Gastroesophageal sphincter (tissue), 3 donors: Measurements from ENCODE around the gene GRIA3.

Experiments used
- EP300 ChIP-seq: sonication (generic); formaldehyde crosslinking; IDR thresholded peaks from one replicate; pipeline ENCODE4 v1.6.1; 2017; ENCODE audit warnings: antibody characterized with exemption, mild to moderate bottlenecking
- POLR2A ChIP-seq, 2 donors: fragments of 450-650 bp; IDR thresholded peaks; one replicate each; pipeline ENCODE4 v1.6.1; 2017; ENCODE audit warnings: antibody characterized with exemption in 2 of 2, mild to moderate bottlenecking in 2 of 2, moderate library complexity in 1 of 2
- POLR2AphosphoS5 ChIP-seq: sonication (generic); formaldehyde crosslinking; IDR thresholded peaks from one replicate; pipeline ENCODE4 v1.6.1; 2017; ENCODE audit warnings: antibody characterized with exemption
- TF ChIP-seq, protein P1 (sequence below), 4 experiments: fragments of 200-600 bp in 2 of 4; fragments of 450-650 bp in 2 of 4; sonication (generic) in 1 of 4; IDR thresholded peaks; one replicate each; pipeline ENCODE4 v1.5.1; 2017 to 2019; ENCODE audit warnings: antibody characterized with exemption in 4 of 4, mild to moderate bottlenecking in 2 of 4, moderate library complexity in 2 of 4

DNA sequence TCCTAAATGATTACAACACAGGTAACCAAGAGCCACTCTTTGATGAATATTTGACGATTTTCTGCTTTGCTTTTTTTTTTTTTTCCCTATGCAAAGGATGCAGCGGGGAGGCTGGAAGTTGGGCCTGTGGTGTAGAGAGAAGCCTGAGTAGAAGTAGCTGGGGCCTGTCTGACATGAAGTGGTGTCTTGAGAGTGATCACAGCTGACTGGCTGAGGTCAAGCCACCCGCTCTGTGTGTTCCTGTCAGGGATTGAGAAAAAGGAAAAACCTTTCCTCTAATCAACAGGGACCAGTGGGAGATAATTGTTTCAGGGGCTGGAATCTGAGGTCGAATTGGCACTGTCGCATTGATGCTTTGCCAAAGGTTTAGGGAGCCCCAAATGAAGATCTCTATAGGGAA lies 258.7 kb downstream of the GRIA3 start:
- TF ChIP-seq, protein P1, sequence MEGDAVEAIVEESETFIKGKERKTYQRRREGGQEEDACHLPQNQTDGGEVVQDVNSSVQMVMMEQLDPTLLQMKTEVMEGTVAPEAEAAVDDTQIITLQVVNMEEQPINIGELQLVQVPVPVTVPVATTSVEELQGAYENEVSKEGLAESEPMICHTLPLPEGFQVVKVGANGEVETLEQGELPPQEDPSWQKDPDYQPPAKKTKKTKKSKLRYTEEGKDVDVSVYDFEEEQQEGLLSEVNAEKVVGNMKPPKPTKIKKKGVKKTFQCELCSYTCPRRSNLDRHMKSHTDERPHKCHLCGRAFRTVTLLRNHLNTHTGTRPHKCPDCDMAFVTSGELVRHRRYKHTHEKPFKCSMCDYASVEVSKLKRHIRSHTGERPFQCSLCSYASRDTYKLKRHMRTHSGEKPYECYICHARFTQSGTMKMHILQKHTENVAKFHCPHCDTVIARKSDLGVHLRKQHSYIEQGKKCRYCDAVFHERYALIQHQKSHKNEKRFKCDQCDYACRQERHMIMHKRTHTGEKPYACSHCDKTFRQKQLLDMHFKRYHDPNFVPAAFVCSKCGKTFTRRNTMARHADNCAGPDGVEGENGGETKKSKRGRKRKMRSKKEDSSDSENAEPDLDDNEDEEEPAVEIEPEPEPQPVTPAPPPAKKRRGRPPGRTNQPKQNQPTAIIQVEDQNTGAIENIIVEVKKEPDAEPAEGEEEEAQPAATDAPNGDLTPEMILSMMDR (IDR thresholded peaks at IDR 0.05) = no peak
- no peak for TF ChIP-seq POLR2A (IDR thresholded peaks at IDR 0.05)
- no peak for TF ChIP-seq POLR2AphosphoS5
- TF ChIP-seq EP300 = no peak
